H54 (cell line): Measurements from ENCODE around the gene TMEM91.
A peak's percentile ranks its signal among the peaks of the same experiment; 100 is the strongest.
"Not testable (repeated sequence)": the region's sequence is repeated elsewhere in the genome, so short reads cannot be mapped to it uniquely, and the experiment has no call there.

Source experiments
- DNase-seq: peaks from one replicate; pipeline ENCODE4 v3.0.0; 2011; ENCODE audit warnings: low spot score, mixed read lengths; ENCODE audit not compliant: insufficient read length
- FAIRE-seq: peaks from 3 replicates; lab custom pipeline; 2011; peaks lifted over from hg19 to GRCh38; lab: Jason Lieb, UNC
- POLR2A ChIP-seq: IDR thresholded peaks from 2 replicates; pipeline ENCODE4 v1.6.1; 2011; ENCODE audit warnings: low read depth, mild to moderate bottlenecking, low read length

TMEM91 gene

GRCh38 chr19:41359741-41360140 lies 16.6 kb upstream of the TMEM91 start:
- no peak for DNase-seq
- FAIRE-seq: no peak

GRCh38 chr19:41362143-41362847 lies 14.0 kb upstream of the TMEM91 start:
- TF ChIP-seq POLR2A: no peak
- FAIRE-seq: no peak
- no peak for DNase-seq

More at GRCh38 chr19:41359741-41360140, 16.6 kb upstream of the TMEM91 start:
- TF ChIP-seq POLR2A: no peak

DNA sequence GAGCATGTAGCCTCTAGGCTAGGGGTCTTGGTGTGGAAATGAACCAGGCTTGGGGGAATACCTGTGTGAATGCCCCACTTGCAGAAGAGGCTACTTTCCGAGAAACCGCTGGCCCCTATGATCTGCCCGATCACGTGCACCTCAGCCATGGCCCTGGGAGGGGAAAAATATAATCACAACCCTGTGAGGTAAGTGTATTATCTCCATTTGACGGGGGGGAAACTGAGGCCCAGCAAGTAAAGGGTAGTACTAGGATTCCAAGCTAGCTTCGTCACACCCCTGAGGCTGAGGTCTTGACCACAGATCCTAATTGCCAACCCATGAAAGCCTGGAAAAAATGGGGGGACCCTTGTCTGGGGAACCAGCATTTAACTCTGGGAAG lies 13.0 kb upstream of the TMEM91 start:
- no peak for FAIRE-seq
- DNase-seq: no peak
- TF ChIP-seq POLR2A: no peak

- peak; percentile 60 for FAIRE-seq
- peak; percentile 75 for TF ChIP-seq POLR2A
- peak; percentile 94 for DNase-seq
Measured at GRCh38 chr19:41363753-41364523, 12.4 kb upstream of the TMEM91 start, which contains the start of gene B9D2. Gene B9D2, minus strand, starts transcription at chr19:41364149. Its CDS starts 630 bp downstream, at chr19:41363519.

- no peak for TF ChIP-seq POLR2A
- FAIRE-seq (no peak), DNase-seq (no peak)
Measured at GRCh38 chr19:41364524-41365391, 11.6 kb upstream of the TMEM91 start.

GRCh38 chr19:41366089-41366488 lies 10.2 kb upstream of the TMEM91 start:
- TF ChIP-seq POLR2A: no peak
- DNase-seq (no peak), FAIRE-seq (no peak)

- FAIRE-seq (peak; percentile 20), DNase-seq (peak; percentile 65)
- TF ChIP-seq POLR2A: no peak
Measured at GRCh38 chr19:41367848-41368301, 8.5 kb upstream of the TMEM91 start.

DNA sequence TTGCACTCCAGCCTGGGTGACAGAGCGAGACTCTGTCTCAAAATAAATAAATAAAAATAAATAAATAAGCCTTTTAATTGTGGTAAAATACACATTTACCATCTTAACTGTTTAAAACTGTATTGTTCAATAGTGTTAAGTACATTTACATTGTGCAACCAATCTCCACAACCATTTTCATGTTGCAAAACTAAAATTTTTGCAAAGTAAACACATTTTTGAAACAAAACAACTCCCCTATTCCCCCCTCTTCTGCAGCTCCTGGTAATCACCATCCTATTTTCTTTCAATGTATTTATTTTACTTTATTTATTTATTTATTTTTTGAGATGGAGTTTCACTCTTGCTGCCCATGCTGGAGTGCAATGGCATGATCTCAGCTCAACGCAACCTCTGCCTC lies 6.6 kb upstream of the TMEM91 start:
- no peak for FAIRE-seq
- TF ChIP-seq POLR2A: no peak
- no peak for DNase-seq

DNA sequence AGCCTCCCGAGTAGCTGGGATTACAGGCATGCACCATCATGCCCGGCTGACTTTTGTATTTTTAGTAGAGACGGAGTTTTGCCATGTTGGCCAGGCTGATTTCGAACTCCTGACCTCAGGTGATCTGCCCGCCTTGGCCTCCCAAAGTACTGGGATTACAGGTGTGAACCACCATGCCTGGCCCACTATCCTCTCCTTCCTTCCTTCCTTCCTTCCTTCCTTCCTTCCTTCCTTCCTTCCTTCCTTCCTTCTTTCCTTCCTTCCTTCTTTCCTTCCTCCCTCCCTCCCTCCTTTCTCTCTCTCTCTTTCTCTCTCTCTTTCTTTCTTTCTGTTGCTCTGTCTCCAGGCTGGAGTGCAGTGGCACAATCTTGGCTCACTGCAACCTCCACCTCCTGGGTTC lies 5.2 kb upstream of the TMEM91 start:
- not testable (repeated sequence) for FAIRE-seq, DNase-seq

GRCh38 chr19:41371541-41371940 lies 4.8 kb upstream of the TMEM91 start:
- no peak for TF ChIP-seq POLR2A
- FAIRE-seq: no peak
- DNase-seq: no peak

DNA sequence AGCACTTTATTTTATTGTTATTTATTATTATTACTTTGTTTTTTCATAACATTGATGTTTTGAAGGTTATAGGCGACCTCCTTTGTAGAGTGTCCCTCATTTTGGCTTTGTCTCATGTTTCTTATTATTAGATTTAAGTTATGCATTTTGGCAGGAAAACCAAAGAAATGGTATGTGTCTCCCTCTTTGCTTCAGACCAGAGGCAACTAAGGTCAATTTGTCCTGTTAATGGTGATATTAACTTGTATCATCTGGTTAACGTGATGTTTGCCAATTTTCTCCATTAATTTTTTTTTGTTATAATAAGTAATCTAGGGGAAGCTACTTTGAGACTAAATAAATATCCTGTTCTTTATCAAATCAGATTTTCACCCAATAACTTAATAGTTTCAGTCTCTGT lies 3.8 kb upstream of the TMEM91 start:
- FAIRE-seq (no peak), DNase-seq (no peak)
- TF ChIP-seq POLR2A: no peak

- DNase-seq (peak; percentile 91), FAIRE-seq (peak; percentile 20)
- TF ChIP-seq POLR2A: no peak
Measured at GRCh38 chr19:41373993-41374392, 2.3 kb upstream of the TMEM91 start.

- DNase-seq (no peak), FAIRE-seq (no peak)
- TF ChIP-seq POLR2A: no peak
Measured at GRCh38 chr19:41376998-41377365, 649 bp downstream of the TMEM91 start.
